ENCODE measurements around the gene PDE6D.
"Not testable (repeated sequence)": the region's sequence is repeated elsewhere in the genome, so short reads cannot be mapped to it uniquely, and the experiment has no call there.

Gene PDE6D

DNA sequence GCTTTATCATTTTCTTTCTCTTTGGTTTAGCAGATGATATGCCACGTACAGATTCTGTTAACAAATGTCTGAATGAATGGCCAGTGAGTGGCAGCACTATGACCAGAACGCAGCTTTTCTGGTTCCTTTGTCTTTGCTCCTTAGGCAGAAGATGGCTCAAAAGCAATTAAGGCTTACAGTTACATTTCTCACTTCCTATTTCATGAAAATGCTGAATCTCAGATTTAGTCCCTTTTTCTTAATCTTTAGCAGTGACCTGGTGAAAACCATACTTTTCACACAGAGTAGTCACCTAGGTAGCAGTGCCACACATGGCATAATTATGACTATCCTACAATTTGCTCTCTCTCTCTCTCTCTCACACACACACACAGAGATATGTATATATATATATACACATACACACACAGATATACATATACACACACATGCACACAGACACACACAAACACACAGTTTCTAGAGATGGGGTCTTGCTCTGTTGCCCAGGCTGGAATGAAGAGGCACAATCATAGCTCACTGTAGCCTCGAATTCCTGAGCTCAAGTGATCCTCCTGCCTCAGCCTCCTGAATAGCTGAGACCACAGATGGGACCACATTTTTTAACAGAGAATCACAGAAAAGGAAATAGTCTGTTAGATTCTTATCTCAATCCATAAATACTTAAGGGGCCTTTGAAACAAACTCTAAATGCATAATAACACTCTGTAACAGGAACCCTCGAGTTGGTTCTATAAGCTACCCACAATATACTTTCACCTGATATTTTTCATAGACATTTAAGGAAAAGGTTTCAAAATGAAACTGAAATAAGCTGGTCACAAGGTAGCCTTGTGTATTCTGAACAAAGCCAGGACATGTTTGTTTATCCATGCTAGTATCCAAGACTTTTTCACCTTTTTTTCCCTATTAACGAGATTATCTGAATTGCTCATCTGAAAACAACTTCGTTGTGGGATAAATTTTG, 11.6 kb downstream of the PDE6D start:
- H3K9me3 ChIP-seq = no peaks in the 10 kb centered on the region

GRCh38 chr2:231765496-231765929, 15.6 kb downstream of the PDE6D start:
- no peak overlapping the region for H3K4me3 ChIP-seq
- peak overlapping the region; percentile 48 for H3K9ac ChIP-seq
- H3K36me3 ChIP-seq = peaks cover 10% of the 10 kb centered on the region
- H3K4me1 ChIP-seq = peaks cover 69% of the 10 kb centered on the region
- H3K9me3 ChIP-seq = no peaks in the 10 kb centered on the region
- peak overlapping the region; percentile 33; the same call in 1 of the 2 replicates for H3K27ac ChIP-seq
- H3K27me3 ChIP-seq = no peaks in the 10 kb centered on the region
- TF ChIP-seq Cebpa-rat (IDR thresholded peaks at IDR 0.05) = no peak
- H3K4me2 ChIP-seq = peak overlapping the region; percentile 71
- H4K20me1 ChIP-seq = peaks cover 40% of the 10 kb centered on the region

More for the DNA sequence above, 11.6 kb downstream of the PDE6D start:
- H3K4me1 ChIP-seq = peaks cover 47% of the 10 kb centered on the region
- H3K9ac ChIP-seq = no peak overlapping the region
- H4K20me1 ChIP-seq = peaks cover 65% of the 10 kb centered on the region
- no peaks in the 10 kb centered on the region for H3K27me3 ChIP-seq
- H3K4me3 ChIP-seq = no peak overlapping the region
- H3K36me3 ChIP-seq = peaks cover 19% of the 10 kb centered on the region
- no peak overlapping the region for H3K4me2 ChIP-seq
- no peak overlapping the region for H3K27ac ChIP-seq
- TF ChIP-seq Cebpa-rat (IDR thresholded peaks at IDR 0.05) = no peak

DNA sequence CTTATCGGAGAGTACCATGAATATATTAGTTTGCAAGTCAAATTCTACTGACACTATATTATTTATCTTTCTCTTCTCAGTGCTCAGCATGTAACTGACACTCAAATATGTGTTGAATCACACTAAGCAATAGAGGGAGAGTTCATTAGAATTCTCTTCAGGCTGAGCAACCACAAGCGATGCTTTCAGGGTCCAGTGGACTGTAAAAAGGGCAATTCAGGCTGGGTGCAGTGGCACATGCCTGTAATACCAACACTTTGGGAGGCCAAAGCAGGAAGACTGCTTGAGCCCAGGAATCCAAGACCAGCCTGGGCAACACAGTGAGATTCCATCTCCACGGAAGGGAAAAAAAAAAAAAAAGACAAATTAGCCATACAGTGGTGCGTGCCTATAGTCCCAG, 16.3 kb downstream of the PDE6D start:
- Histone ChIP-seq H3K9ac (0 out of 2 replicates have a peak overlapping the region, but pooled peaks have one; percentile 48), H4K20me1 (peaks cover 37% of the 10 kb centered on the region), H3K4me2 (peak overlapping the region; percentile 71), H3K9me3 (no peaks in the 10 kb centered on the region), H3K27ac (peak overlapping the region; percentile 33; the same call in 1 of the 2 replicates), H3K36me3 (peaks cover 10% of the 10 kb centered on the region), H3K4me3 (no peak overlapping the region), H3K27me3 (no peaks in the 10 kb centered on the region), H3K4me1 (peaks cover 65% of the 10 kb centered on the region)
- TF ChIP-seq Cebpa-rat (IDR thresholded peaks at IDR 0.05) = no peak

GRCh38 chr2:231764124-231764523, 17.0 kb downstream of the PDE6D start:
- peak overlapping the region; percentile 71; the same call in 1 of the 2 replicates for H3K4me2 ChIP-seq
- no peaks in the 10 kb centered on the region for H3K27me3 ChIP-seq
- no peak overlapping the region for H3K27ac ChIP-seq
- peaks cover 65% of the 10 kb centered on the region for H3K4me1 ChIP-seq
- peaks cover 42% of the 10 kb centered on the region for H4K20me1 ChIP-seq
- H3K4me3 ChIP-seq = no peak overlapping the region
- no peak for TF ChIP-seq Cebpa-rat (IDR thresholded peaks at IDR 0.05)
- H3K36me3 ChIP-seq = peaks cover 10% of the 10 kb centered on the region
- H3K9me3 ChIP-seq = no peaks in the 10 kb centered on the region
- H3K9ac ChIP-seq = no peak overlapping the region

DNA sequence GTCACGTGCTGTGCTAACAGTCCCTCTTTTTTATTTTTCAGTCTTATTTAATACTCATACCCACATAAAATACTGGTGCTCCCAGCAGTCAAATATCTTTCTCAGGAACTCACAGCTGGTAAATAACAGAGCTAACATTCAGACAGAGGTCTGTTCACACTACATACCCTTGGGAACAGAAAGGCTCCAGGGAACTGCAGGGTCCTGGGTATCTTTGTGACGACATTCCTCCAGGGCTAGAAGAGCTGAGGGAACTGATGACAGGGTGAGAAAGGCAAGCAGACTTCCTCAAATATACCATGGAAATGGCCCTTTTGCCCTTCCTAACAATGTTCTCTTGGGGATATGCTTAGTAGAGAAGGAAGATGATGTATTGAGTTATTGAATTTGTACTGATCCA, 19.3 kb downstream of the PDE6D start:
- no peak overlapping the region for H3K27ac ChIP-seq
- H3K4me3 ChIP-seq = no peak overlapping the region
- H3K36me3 ChIP-seq = no peaks in the 10 kb centered on the region
- no peak for TF ChIP-seq Cebpa-rat (IDR thresholded peaks at IDR 0.05)
- peaks cover 55% of the 10 kb centered on the region for H3K4me1 ChIP-seq
- peaks cover 50% of the 10 kb centered on the region for H4K20me1 ChIP-seq
- H3K27me3 ChIP-seq = no peaks in the 10 kb centered on the region
- no peak overlapping the region for H3K9ac ChIP-seq
- H3K9me3 ChIP-seq = no peaks in the 10 kb centered on the region
- H3K4me2 ChIP-seq = peak overlapping the region; percentile 46

GRCh38 chr2:231752061-231752460, 29.0 kb downstream of the PDE6D start:
- Histone ChIP-seq H3K27ac (no peak overlapping the region), H4K20me1 (peaks cover 17% of the 10 kb centered on the region), H3K4me3 (no peak overlapping the region), H3K9me3 (no peaks in the 10 kb centered on the region), H3K9ac (no peak overlapping the region), H3K27me3 (no peaks in the 10 kb centered on the region), H3K4me1 (peaks cover 32% of the 10 kb centered on the region), H3K36me3 (no peaks in the 10 kb centered on the region), H3K4me2 (no peak overlapping the region)
- TF ChIP-seq Cebpa-rat (IDR thresholded peaks at IDR 0.05) = no peak

DNA sequence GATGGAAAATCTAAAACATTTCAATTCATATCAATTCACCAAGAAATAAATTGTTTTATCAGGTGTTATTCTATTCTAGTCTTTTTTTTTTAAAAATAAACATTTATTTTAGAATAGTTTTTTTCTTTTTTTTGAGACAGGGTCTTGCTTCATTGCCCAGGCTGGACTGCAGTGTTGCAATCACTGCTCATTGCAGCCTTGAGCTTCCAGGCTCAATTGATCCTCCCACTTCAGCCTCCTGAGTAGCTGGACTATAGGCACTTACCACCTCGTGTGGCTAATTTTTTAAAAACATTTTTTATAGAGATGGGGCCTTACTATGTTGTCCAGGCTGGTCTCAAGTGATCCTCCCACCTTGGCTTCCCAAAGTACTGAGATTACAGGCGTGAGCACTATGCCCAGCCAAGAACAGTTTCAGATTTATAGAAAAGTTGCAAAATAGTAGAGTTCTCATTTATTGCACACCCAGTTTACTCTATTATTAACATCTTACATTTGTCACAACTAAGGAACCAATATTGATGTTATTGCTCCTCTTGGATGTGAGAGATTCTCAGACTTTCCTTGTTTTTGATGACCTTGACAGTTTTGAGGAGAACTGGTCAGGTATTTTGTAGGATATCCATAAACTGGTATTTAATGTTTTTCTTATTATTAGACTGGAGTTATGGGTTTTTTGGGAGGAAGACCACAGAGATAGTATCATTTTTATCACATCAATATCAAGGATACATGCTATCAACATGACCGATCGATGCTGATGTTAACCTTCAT, 29.9 kb downstream of the PDE6D start:
- Histone ChIP-seq H3K27me3 (no peaks in the 10 kb centered on the region), H3K9me3 (no peaks in the 10 kb centered on the region), H3K36me3 (no peaks in the 10 kb centered on the region), H3K9ac (no peak overlapping the region), H3K4me1 (peaks cover 32% of the 10 kb centered on the region), H4K20me1 (peaks cover 17% of the 10 kb centered on the region), H3K4me3 (no peak overlapping the region), H3K27ac (no peak overlapping the region), H3K4me2 (no peak overlapping the region)
- no peak for TF ChIP-seq Cebpa-rat (IDR thresholded peaks at IDR 0.05)

DNA sequence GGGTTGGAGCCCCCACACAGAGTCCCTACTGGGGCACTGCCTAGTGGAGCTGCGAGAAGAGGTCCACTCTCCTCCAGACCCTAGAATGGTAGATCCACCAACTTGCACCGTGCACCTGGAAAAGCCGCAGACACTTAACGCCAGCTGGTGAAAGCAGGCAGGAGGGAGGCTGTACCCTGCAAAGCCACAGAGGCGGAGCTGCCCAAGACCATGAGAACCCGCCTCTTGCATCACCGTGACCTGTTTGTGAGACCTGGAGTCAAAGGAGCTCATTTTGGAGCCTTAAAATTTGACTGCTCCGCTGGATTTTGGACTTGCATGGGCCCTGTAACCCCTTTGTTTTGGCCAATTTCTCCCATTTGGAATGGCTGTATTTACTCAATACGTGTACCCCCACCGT, 32.1 kb downstream of the PDE6D start:
- TF ChIP-seq Cebpa-rat (IDR thresholded peaks at IDR 0.05) = peak; percentile 88
- peak overlapping the region; percentile 43 for H3K27ac ChIP-seq
- 0 out of 2 replicates have a peak overlapping the region, but pooled peaks have one; percentile 12 for H3K4me3 ChIP-seq
- H3K27me3 ChIP-seq, H3K36me3 ChIP-seq, H3K9me3 ChIP-seq: not testable (repeated sequence)
- peak overlapping the region; percentile 81 for H3K4me2 ChIP-seq
- H3K4me1 ChIP-seq = peaks cover 32% of the 10 kb centered on the region
- peak overlapping the region; percentile 17; the same call in 1 of the 2 replicates for H3K9ac ChIP-seq
- peaks cover 16% of the 10 kb centered on the region for H4K20me1 ChIP-seq

GRCh38 chr2:231748153-231748896, 32.8 kb downstream of the PDE6D start:
- peaks cover 32% of the 10 kb centered on the region for H3K4me1 ChIP-seq
- not testable (repeated sequence) for H3K36me3 ChIP-seq, H3K4me3 ChIP-seq, H3K27me3 ChIP-seq, H3K9me3 ChIP-seq
- H3K9ac ChIP-seq = peak overlapping the region; percentile 17; the same call in 1 of the 2 replicates
- peak overlapping the region; percentile 43 for H3K27ac ChIP-seq
- peak overlapping the region; percentile 81 for H3K4me2 ChIP-seq
- H4K20me1 ChIP-seq = peaks cover 12% of the 10 kb centered on the region

All from BLaER1 (cell line).